ENCODE results near the gene SYNE2.

SYNE2 gene

DNA sequence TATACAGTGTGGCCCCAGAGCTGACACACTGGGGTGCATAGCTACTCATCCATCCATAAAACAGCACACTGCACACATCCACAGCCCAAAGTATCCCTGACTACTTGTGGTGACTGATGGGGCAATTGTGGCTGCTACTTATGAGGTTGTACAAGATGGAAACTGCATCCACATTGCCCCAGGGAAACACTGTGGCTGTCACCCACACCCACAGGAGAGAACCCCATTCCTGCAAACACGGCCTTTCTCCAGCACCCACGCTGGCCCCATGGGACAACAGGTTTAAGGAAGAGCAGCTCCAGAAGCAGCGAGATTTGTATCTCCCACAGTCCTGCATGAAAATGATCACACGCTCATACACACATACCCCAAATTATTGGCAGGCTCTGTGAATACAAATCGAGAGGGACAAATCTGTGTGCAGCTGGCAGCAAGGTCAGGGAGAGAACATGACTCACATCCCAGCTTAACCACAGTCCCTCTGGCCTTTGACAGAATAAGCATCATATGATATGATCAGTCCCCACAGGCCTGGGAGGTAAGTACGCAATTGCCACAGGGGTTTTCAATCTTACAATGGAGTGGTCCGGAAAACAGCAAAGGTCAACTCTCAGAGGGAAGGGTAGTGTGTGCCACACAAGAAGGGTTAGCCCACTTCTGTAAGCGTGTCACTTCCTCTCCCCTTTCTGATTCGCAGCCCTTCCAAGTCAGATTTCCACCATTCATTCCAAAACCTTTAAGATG is 379.5 kb downstream of the SYNE2 start:
- DNase-seq: peak; percentile 1

DNA sequence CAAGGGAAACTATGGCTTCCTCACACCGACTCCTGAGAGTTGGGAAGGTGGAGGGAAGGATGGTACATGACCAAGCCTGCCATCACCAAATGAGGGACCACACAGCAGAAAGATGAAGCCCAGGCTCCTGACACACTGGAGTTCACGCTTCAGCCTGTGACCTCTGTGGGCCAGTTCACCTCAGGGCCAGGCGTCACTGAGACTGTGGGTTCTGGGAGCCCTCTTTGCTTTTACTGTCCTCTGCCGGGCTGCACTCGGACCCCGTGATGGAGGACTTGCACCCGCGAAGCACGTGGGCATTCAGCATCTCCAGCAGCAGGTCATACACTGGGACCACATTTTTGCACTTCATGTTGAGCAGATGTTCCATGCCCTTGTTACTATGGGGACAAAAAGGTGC is 380.1 kb downstream of the SYNE2 start:
- no peak for DNase-seq

DNA sequence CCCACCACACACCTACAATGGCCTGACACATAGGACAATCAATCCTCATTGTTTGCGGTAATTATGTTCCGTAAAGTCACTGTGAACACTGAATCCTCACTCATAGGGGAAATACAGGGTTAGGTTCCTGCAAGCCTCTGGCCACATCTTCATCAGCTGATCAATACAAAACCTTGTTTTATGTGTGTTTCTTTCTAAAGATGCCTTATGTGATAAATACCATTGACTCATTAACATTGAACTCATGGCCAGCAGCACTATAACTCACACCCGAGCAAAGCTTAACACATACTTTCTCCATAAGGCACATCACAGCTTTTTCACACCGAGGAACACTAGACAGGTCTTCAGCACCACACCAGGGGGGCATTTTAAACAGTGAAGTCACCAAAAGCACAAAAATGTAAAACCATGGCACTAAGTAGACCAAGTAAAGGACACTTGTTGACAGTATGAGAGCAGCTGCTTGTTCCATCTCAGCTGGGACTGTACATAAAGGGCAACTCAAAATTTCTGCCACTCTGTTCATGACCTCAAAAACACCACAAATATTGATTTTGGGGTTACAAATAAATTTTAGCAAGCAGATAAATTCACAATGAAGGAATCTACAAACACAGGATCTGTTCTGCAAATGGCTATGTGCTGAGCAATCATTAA is 380.9 kb downstream of the SYNE2 start:
- no peak for DNase-seq

DNA sequence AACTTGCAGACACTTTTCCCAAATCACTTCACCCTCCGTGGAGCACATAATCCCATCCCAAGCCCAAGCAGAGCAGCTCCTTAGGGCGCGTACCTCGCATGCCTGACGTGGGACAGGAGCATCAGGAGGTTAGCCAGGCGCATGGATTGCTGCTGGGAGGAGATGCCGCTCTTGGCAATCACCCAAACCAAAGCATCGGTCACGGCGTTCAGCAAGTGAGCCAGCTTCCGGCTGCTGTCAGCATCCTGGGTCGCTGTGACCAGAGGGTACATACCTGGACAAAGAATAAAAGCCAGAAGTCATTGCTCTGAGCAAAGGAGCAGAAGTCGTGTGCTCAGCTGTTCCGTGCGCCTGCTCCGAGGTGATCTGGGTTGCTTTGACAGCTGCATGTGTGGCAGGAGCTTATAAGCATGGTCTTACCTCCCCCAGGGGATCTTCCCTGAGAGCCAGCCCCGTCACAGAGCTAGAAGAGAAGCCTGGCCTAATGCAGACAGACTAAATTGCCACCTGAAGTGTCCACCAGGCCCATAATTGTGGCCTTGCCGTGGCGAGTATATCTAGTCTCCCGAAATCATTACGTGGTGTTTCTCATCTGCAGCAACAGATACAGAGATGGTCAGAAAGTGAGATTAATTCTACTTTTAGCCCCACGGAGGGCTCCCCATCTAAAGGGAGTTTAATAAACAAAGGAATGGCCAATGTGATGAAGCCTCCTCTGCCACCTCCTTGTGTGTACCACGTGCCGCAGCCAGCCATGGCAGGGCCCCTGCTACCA is 382.3 kb downstream of the SYNE2 start:
- DNase-seq: no peak

DNA sequence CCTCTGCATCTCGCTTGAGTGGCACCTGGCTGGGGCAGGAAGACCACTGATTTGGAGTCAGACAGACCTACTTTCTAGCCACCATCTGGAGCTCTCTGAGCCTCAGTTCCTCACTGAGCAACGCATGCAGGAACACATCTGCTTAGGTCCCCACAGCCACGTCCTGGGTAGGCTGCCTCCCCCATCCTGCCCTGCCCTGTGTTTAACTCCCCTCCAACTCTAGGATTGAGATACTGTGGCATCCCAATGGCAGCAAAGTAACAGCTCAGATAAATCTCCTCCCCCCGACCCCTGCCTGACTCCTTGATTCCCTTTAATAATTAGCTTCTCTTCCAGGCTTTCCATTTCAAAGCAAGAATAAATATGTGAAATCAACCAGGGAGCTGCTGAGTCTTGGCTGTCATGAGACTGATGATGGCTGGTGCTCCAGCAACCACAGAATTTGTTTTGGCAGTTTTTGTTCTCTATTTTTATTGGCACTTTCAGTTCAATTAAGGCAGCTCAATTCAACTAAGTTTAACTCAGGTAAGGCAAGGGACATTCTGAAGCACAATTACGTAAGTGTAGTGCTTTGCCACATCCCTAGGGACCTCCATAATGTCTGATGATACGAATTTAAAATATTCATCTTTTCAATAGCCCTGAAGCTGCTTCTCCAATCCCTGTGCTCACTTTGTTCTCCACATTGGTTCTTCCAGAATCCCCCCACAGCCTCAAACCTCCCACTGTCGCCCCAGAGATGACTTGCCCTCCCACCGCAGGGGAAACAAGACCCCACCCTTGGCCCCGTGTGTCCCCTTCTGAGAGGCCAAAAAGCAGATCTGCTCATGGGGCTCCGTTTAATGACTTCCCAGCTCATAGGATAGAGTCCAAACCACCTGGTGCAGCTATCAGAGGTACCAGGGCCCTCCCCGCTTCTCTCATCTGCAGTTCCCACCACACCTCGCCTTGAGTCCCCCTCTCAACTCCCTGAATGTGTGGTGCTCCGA is 383.1 kb downstream of the SYNE2 start:
- no peak for DNase-seq

DNA sequence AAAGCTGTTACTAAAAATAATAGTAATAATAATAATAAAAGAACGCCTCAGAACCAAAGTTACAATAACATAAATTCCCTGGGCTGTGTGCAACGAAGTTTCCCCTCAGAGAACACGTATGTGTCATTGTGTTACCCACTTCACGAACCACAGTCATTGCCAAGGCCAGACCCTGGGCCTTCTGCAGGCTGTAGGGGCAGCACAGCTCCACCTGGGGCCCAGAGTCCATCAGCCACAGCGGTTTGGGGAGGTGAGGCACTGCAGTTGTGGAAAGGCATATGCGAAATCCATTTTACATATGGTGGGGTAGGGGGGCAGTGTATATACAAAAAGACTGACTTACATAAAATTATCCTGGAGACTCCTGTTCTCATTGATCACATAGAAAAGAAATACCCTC is 385.2 kb downstream of the SYNE2 start:
- no peak for DNase-seq

DNA sequence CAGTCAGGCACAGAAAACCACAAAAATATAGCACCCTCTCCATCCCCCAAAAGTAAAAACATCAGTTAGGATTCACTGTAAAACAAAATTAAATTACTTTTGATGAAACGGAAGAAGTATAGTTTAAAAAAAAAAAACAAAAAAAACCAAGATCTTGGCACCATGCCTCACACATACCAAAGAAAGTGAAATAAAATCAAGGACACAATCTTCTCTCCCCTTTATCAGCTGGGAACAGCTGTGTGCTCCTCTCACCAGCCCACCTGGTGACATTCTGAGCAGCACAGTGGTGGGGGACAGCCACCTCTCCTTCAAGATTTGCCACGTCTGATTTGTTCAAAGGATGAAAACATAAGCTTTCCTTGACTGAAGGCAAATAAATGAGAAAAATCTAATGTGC is 385.8 kb downstream of the SYNE2 start:
- DNase-seq: no peak

DNA sequence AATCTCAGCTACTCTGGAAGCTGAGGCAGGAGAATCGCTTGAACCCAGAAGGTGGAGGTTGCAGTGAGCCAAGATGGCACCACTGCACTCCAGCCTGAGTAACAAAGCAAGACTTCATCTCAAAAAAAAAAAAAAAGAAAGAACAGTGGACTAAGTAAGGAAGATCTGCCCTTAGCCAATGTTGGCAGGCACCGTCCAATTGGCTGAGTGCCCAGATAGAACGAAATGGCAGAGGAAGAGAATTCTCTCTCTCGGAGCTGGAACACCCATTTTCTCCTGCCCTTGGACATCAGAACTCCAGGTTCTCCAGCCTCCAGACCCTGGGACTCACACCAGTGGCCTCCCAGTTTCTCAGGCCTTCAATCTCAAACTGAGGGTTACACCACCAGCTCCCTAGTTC is 391.5 kb downstream of the SYNE2 start:
- no peak for DNase-seq

DNA sequence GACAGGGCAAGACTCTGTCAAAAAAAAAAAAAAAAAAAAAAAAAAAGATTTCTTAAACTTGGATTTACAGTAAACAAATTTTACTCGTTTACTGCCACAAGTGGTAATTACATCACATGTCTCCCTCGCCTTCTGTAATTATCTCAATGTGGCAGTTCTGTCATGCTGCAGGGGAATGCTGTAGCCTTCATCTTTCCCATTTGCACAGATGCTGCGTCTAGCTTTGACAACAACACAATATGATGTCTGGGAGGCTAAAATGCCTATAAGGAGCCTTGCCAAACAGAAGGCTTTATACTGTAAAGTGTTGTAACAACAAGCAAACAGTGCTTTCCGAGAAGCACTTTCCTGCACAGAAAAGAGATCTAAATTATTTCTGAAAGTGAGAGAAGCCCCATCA is 392.7 kb downstream of the SYNE2 start:
- no peak for DNase-seq

DNA sequence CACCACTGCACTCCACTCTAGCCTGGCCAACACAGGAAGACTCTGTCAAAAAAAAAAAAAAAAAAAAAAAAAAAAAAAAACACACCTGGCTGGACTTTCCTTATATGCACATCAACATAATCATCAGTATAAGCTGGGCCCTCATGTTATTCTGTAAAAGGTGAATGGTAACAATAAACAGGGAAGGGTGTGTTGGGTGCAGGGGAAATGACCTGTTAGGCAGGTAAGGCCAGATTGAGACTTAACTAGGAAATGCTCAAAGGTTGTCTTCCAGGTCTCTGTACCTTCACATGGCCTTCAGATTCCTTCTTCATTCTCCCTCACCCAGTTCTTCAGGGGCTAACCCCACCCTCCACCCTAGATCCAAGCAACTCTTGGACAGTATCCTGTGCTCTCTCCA is 393.9 kb downstream of the SYNE2 start:
- no peak for DNase-seq

DNA sequence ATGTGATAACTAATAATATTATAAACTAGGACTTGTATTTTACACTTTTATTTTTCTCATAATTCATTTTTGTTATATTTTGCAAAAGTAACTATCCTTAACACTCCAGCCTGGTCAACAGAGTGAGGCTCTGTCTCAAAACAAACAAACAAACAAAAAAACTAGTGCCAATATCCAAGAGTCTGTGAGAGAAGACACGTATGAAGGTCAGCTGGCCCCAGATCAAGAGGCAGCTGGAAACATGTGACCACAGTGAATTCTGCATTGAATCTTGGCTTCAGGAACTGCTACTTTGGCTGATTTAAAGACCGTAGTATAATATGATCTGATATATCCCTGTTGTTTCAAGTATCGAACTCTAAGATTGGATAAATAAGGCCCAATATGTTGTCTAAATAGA is 394.4 kb downstream of the SYNE2 start:
- DNase-seq: no peak

DNA sequence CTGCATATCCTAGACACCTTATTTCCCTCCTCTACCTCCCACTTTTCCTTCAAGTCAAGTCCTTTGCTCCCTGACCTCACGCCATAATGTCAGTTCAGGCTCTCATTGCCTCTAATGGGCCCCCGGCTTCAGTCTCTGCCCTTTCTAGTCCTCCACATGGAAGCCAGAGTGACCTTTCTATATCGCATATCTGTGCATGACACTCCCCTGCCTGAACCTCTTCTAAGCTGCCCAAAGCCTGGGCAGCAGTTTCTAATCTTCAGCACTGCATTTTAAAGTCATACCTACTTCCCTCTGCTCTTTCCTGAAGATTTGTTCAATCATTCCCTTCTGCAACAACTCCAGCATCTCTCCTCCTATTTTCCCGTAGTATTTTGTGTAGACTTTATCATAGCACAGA is 395.9 kb downstream of the SYNE2 start:
- DNase-seq: no peak

DNA sequence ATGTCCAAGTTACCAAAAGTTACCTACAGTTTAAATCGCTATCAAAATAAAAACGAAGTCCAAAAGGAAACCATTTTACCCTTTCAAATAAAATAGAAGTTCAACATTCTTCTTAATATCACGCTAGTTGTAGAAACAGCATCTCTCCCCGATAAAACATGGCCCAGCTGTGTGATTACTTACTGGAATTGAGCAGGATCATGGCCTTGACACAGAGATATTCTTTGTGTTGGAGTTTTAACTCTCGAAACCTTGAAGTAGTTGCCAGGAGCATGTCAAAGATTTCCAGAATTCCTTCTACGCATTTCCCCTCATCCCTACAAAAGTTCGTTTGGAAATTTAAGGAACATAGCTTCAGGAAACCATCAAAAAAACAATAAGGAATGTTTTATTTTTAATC is 396.6 kb downstream of the SYNE2 start:
- DNase-seq: no peak

DNA sequence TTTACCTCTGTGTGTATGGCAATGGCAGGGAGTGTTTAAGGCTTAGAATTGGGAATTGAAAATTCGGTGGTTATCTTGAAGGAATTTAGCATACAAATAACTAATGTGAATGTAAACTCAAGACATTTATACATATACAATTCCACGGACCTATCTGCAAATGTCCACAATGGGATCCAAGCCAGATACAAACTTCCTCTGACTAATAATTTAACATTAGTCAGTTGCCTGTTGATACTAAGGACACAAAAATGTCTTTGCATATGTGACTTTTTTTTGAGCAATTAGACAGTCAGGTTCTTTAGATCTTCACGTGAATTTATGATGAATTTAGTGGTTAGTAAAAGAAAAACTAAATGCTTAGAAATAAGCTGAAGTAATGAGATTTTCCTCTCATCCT is 400.9 kb downstream of the SYNE2 start:
- no peak for DNase-seq

DNA sequence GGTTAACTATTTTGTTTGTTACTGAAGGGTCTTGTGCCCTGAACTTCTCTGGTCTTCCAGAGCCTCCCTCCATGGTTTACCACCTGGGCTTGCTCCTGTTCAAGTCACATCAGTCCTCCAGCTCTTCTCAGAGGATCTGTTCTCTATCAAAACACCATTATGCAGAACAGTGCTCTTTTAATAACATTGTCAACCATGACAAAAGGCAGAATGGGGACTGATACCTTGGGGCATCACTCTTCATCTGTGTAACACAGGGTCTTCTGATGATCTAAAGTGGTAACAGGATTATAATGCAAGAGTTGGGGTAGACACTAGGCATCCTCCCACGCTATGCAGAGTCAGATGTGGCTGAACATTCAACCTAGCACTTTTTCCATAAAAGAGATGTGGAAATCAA is 403.0 kb downstream of the SYNE2 start:
- no peak for DNase-seq

DNA sequence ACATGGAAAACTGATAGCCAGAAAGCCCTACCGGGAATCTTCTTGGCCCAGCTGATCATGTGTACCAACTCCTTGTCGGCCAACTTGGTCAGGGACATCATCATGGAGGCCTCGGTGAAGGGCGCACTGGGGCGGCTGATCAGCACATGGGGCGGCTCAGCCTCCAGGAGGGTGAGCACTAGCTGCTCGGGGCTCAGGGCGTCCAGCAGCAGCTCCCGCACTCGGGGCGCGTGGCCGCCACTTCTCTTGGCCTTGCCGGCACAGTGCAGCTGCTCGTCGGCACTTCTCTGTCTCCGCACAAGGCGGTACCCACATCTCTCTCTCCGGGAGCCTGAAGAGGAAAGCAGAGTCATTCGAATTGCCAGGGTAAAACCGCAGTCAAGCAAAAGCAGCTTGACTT is 407.6 kb downstream of the SYNE2 start:
- DNase-seq: no peak

DNA sequence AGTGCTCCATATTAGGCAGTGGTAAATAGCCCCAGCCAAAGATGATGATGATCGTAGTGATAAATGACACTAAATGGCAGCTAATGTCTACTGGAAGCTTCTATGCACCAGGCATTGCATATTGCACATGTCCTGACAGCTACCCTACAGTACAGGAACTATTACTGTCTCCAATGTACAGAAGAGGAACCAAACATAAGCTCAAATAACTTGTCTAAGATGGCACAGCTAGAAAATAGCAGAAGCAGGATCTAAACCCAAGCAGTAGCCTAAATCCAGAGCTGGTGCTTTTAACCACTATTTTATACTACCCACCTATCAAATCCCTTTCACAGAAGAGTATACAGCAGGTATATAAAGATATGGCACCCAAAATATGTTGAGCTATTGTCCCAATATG is 412.4 kb downstream of the SYNE2 start:
- DNase-seq: no peak

DNA sequence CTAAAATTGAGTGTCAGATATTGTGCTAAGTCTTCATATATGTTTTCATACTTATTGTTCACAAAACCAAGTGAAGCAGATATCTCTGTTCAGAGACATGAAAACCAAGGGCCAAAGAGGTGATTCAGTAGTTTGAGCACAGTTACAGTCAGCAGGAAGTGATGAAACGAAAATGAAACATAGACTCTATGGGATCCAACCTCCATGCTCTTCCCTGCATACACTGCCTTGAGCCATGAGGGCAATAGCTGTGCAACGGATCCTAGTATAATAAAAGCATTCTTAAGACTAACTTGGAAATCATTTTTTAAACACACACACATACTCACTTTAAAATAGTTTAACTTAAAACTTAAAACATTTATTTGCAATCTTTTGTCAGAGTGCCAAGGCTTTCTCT is 413.4 kb downstream of the SYNE2 start:
- DNase-seq: peak; percentile 4

DNA sequence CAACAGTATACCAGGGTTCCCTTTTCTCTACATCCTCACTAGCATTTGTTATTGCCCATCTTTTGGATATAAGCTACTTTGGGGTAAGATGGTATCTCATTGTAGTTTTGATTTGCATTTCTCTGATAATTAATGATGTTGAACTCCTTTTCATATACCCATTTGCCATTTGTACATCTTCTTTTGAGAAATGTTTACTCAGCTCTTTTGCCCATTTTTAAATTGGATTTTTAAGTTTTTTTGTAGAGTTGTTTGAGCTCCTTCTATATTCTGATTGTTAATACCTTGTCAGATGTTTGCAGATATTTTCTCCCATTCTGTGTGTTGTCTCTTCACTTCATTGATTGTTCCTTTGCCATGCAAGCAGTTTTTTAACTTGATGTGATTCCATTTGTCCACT is 419.2 kb downstream of the SYNE2 start:
- no peak for DNase-seq

Measured in CD4-positive, alpha-beta T cell treated with Interleukin-4 for 4 hours (primary cell).